Measurements from ENCODE around the gene VSX1.
A peak's percentile ranks its signal among the peaks of the same experiment; 100 is the strongest.

Gene VSX1

GRCh38 chr20:25100914-25101313 is 19.0 kb upstream of the VSX1 start:
- TF ChIP-seq CTCF (IDR thresholded peaks at IDR 0.05; ENCODE audit: insufficient read depth, low read depth, low read length, missing control alignments): no peak
- DNase-seq (ENCODE audit: low read depth): no peak
- H3K4me3 ChIP-seq (ENCODE audit: low read depth, low read length): no peak overlapping the region

GRCh38 chr20:25099601-25100140 is 17.7 kb upstream of the VSX1 start:
- DNase-seq (ENCODE audit: low read depth): no peak
- H3K4me3 ChIP-seq (ENCODE audit: low read depth, low read length): no peak overlapping the region
- TF ChIP-seq CTCF (IDR thresholded peaks at IDR 0.05; ENCODE audit: insufficient read depth, low read depth, low read length, missing control alignments): no peak

- no peak for DNase-seq (ENCODE audit: low read depth)
- no peak overlapping the region for H3K4me3 ChIP-seq (ENCODE audit: low read depth, low read length)
- no peak for TF ChIP-seq CTCF (IDR thresholded peaks at IDR 0.05; ENCODE audit: insufficient read depth, low read depth, low read length, missing control alignments)
Measured at GRCh38 chr20:25097498-25097897, 15.6 kb upstream of the VSX1 start.

GRCh38 chr20:25090492-25091429 is 8.8 kb upstream of the VSX1 start:
- no peak overlapping the region for H3K4me3 ChIP-seq (ENCODE audit: low read depth, low read length)
- TF ChIP-seq CTCF (IDR thresholded peaks at IDR 0.05; ENCODE audit: insufficient read depth, low read depth, low read length, missing control alignments): no peak
- peak; percentile 70 for DNase-seq (ENCODE audit: low read depth)

GRCh38 chr20:25089662-25090061 is 7.7 kb upstream of the VSX1 start:
- no peak for DNase-seq (ENCODE audit: low read depth)
- TF ChIP-seq CTCF (IDR thresholded peaks at IDR 0.05; ENCODE audit: insufficient read depth, low read depth, low read length, missing control alignments): no peak

GRCh38 chr20:25089096-25089495 is 7.2 kb upstream of the VSX1 start:
- TF ChIP-seq CTCF (IDR thresholded peaks at IDR 0.05; ENCODE audit: insufficient read depth, low read depth, low read length, missing control alignments): no peak
- DNase-seq (ENCODE audit: low read depth): no peak
- no peak overlapping the region for H3K4me3 ChIP-seq (ENCODE audit: low read depth, low read length)

More at GRCh38 chr20:25089662-25090061, 7.7 kb upstream of the VSX1 start:
- H3K4me3 ChIP-seq (ENCODE audit: low read depth, low read length): no peak overlapping the region

All from GM12865 (cell line).